Body of pancreas (tissue), 4 donors: Measurements from ENCODE around the gene LEAP2. TPM values are rescaled to one million over a fixed set of nuclear protein-coding genes. Genes with fewer than 3 reads are reported as not detected.

Experiments used
- ATAC-seq: fragments of 150-250 bp; one replicate; pipeline ENCODE4 v1.9.1; 2016
- DNase-seq, 4 donors: peaks; one replicate each; pipeline ENCODE4 v3.0.0-alpha.2; 2019
- H3K27ac ChIP-seq, 4 donors: fragments of 200-600 bp; sonication (generic); 1 replicate in 3 of 4; 2 replicates in 1 of 4; pipeline versions ENCODE4 v1.5.1 to v1.6.1; 2016 to 2019; ENCODE audit warnings: mild to moderate bottlenecking in 1 of 4, mixed read lengths in 1 of 4, moderate library complexity in 1 of 4
- H3K27me3 ChIP-seq, 2 donors: fragments of 200-600 bp; sonication (generic); one replicate each; pipeline ENCODE4 v1.6.0; 2016; ENCODE audit warnings: mild to moderate bottlenecking in 1 of 2
- H3K36me3 ChIP-seq, 2 donors: fragments of 200-600 bp; sonication (generic); replicated peaks in 1 of 2; 2 replicates each; pipeline ENCODE4 v1.5.1; 2016; ENCODE audit warnings: low read depth in 2 of 2; ENCODE audit not compliant: insufficient read depth in 1 of 2
- H3K4me1 ChIP-seq: fragments of 200-600 bp; sonication (generic); one replicate; pipeline ENCODE4 v1.6.0; 2016
- H3K4me3 ChIP-seq, 2 donors: fragments of 200-600 bp; sonication (generic); 1 replicate in 1 of 2; 2 replicates in 1 of 2; pipeline ENCODE4 v1.5.1; 2016 to 2019
- H3K9me3 ChIP-seq, 3 donors: fragments of 200-600 bp; sonication (generic); 1 replicate in 2 of 3; 2 replicates in 1 of 3; pipeline ENCODE4 v1.5.1; 2016
- POLR2A ChIP-seq, 3 donors: fragments of 450-650 bp; IDR thresholded peaks; one replicate each; pipeline ENCODE4 v1.6.1; 2016; ENCODE audit warnings: antibody characterized with exemption in 3 of 3, mild to moderate bottlenecking in 2 of 3
- WGBS, 2 donors: methylation state at CpG; one replicate each; pipeline ENCODE4 v1.1.5; 2017; 5-methylcytosine and 5-hydroxymethylcytosine counted together
- intact Hi-C: fragments of 100-400 bp; cut with DNase I; formaldehyde crosslinking; loops from one replicate; pipeline ENCODE4 v1.15.1; 2023
- total RNA-seq, 2 donors: library from RNA; depleted of rRNA; stranded (reverse); fragments of >200 nt; gene quantifications; one replicate each; pipeline ENCODE4 v1.1.0, GENCODE V29; 2016
- TF ChIP-seq, protein P1 (sequence below), 7 experiments: fragments of 450-650 bp in 4 of 7; fragments of 200-600 bp in 3 of 7; sonication (generic) in 3 of 7; IDR thresholded peaks; one replicate each; pipeline ENCODE4 v1.5.1; 2016 to 2019; ENCODE audit warnings: antibody characterized with exemption in 7 of 7

The LEAP2 gene
- total RNA-seq, 2 donors from 2014 or later = 3.4 to 9.6 TPM

DNA sequence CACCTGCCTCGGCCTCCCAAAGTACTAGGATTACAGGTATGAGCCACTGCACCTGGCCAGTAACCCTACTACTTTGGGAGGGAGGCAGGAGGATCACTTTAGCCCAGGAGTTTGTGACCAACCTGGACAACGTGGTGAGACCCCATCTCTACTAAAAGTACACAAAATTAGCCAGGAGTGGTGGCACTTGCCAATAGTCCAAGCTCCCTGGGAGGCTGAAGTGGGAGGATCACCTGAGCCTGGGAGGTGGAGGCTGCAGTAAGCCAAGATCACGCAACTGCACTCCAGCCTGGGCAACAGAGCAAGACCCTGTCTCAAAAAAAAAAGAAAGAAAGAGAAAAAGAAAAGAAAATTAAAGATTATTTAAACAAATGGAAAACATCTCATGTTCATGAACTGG is 17.5 kb upstream of the LEAP2 start:
- intact Hi-C loops = no loop called here
- H3K36me3 ChIP-seq = no peaks in the 10 kb centered on the region
- DNase-seq (no peak), ATAC-seq (no peak)
- H3K27ac ChIP-seq = no peak overlapping the region
- TF ChIP-seq, protein P1, sequence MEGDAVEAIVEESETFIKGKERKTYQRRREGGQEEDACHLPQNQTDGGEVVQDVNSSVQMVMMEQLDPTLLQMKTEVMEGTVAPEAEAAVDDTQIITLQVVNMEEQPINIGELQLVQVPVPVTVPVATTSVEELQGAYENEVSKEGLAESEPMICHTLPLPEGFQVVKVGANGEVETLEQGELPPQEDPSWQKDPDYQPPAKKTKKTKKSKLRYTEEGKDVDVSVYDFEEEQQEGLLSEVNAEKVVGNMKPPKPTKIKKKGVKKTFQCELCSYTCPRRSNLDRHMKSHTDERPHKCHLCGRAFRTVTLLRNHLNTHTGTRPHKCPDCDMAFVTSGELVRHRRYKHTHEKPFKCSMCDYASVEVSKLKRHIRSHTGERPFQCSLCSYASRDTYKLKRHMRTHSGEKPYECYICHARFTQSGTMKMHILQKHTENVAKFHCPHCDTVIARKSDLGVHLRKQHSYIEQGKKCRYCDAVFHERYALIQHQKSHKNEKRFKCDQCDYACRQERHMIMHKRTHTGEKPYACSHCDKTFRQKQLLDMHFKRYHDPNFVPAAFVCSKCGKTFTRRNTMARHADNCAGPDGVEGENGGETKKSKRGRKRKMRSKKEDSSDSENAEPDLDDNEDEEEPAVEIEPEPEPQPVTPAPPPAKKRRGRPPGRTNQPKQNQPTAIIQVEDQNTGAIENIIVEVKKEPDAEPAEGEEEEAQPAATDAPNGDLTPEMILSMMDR (IDR thresholded peaks at IDR 0.05) = no peak
- no peak for TF ChIP-seq POLR2A (IDR thresholded peaks at IDR 0.05)
- H3K27me3 ChIP-seq = no peaks in the 10 kb centered on the region
- no peak overlapping the region for H3K4me3 ChIP-seq
- WGBS, 2 donors = 61 to 84% methylated on average over 2 to 3 of the region's 3 CpGs
- no peaks in the 10 kb centered on the region for H3K9me3 ChIP-seq
- peaks cover 14% of the 10 kb centered on the region for H3K4me1 ChIP-seq

DNA sequence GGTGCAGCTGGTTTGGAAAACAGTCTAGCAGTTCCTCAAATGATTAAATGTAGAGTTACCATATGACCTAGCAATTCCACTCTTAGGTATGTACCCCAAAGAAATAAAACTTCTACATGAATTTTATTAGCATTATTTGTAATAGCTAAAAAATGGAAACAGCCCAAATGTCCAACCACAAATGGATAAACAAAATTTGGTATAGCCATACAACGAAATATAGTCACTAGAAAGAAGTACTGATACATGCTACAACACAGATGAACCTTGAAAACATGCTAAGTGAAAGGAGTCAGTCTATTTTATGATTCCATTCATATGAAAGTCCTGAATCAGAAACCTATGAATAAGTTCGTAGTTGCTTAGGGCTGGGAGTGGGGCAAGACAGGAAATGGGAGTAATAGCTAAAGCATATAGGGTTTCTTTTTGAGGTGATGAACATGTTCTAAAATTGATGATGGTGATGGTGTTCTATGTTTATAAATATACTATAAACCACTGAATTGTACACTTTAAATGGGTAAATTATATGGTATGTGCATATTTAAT is 13.5 kb upstream of the LEAP2 start:
- TF ChIP-seq, protein P1 (IDR thresholded peaks at IDR 0.05) = no peak
- no peak for TF ChIP-seq POLR2A (IDR thresholded peaks at IDR 0.05)
- Histone ChIP-seq H3K27me3 (no peaks in the 10 kb centered on the region), H3K4me3 (no peak overlapping the region), H3K9me3 (no peaks in the 10 kb centered on the region), H3K4me1 (no peaks in the 10 kb centered on the region), H3K27ac (no peak overlapping the region), H3K36me3 (no peaks in the 10 kb centered on the region)
- ATAC-seq = no peak
- intact Hi-C loops = no loop called here
- no peak for DNase-seq
- WGBS, 2 donors = 74 to 80% methylated on average over 2 of the region's 2 CpGs

DNA sequence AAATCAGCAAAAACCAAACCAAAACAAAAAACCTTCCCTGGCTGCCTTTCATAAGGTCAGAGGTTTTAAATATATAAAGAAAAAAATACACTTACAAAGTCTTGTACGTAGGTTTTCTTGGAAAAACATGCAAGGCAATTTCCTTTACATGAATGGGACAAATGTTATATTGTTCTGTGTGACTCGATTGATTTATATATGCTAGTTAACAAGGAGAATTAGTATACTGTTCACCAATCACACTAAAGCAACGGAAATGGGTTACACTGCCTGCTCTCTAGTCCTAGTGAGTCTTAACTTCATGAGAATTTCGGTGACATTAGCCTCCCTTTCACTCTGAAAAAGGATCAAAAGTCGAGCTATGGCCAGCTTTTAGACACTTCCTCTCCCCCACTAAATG is 12.7 kb upstream of the LEAP2 start:
- H3K9me3 ChIP-seq = no peaks in the 10 kb centered on the region
- TF ChIP-seq, protein P1 (IDR thresholded peaks at IDR 0.05) = no peak
- no peak for TF ChIP-seq POLR2A (IDR thresholded peaks at IDR 0.05)

DNA sequence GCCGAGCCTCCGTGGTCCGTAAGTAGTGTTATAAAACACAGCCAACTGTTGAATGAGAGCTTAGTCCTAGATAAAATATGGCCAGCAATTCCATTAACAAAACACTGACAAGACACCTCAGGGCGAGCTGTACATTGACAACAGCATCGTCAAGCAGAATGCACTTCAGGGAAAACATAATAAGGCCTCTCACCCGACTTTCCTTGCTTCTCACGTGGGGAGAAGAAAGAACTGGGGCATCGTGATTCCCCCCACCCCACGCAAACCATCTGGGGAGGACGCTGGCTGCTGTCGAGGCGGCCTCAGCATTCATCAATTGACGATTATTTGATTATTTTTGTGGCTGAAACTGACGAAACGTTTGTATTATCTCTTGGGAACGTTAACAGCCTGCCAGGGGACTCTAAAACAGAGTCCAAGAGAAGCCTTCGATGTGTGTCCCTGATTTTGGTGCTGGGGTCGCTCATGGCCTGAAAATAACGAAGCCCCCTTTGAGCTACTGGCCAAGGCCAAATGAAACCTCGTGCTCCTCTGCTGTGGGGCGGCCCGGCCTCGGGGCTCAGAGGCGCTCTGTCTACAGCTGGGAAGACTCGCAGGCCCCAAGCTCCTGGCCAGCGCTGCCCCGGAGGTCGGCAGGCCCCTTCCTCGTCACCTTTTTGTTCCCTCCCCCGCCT is 7.7 kb upstream of the LEAP2 start:
- no peaks in the 10 kb centered on the region for H3K27me3 ChIP-seq
- intact Hi-C loops = no loop called here
- TF ChIP-seq, protein P1 (IDR thresholded peaks at IDR 0.05) = peak in 1 of 7 experiments; percentile 18
- TF ChIP-seq POLR2A (IDR thresholded peaks at IDR 0.05) = no peak
- H3K27ac ChIP-seq = peak overlapping the region; percentile 91 to 96 (median 93)
- peak; percentile 62 for ATAC-seq
- DNase-seq = no peak
- no peaks in the 10 kb centered on the region for H3K36me3 ChIP-seq
- peak overlapping the region; percentile 16 to 61 for H3K4me3 ChIP-seq
- H3K9me3 ChIP-seq = no peaks in the 10 kb centered on the region
- 25 to 32% methylated on average over 18 to 30 of the region's 30 CpGs for WGBS, 2 donors
- peaks cover 21% of the 10 kb centered on the region for H3K4me1 ChIP-seq

More for the DNA sequence above, 12.7 kb upstream of the LEAP2 start:
- Histone ChIP-seq H3K27me3 (no peaks in the 10 kb centered on the region), H3K4me3 (no peak overlapping the region), H3K4me1 (peaks cover 5% of the 10 kb centered on the region), H3K27ac (no peak overlapping the region), H3K36me3 (no peaks in the 10 kb centered on the region)
- intact Hi-C loops = no loop called here
- ATAC-seq = no peak
- no peak for DNase-seq
- 54 to 67% methylated on average over 5 of the region's 5 CpGs for WGBS, 2 donors
